ENCODE results near the gene CH25H. TPM values are rescaled to one million over a fixed set of nuclear protein-coding genes. Genes with fewer than 3 reads are reported as not detected.
A peak's percentile ranks its signal among the peaks of the same experiment; 100 is the strongest.

CH25H gene
- 0.88 and 1.0 TPM in 2 replicates for total RNA-seq (2021)
- long read RNA-seq, partial matches to known transcripts = 0 of 1 reads
- long read RNA-seq, other reads (novel, unspliced or antisense) = 0 of 1 reads

GRCh38 chr10:89207181-89207800 is at the start of gene CH25H:
Gene CH25H (minus strand): TSS chr10:89207317. CDS start chr10:89207292, 25 bp downstream.
- Mint-ChIP-seq H3K9me3 (no peaks in the 10 kb centered on the region), H3K27me3 (ENCODE audit: low read depth) (peaks cover 23% of the 10 kb centered on the region), H3K27ac (no peak within 1 kb of the TSS), H3K36me3 (ENCODE audit: insufficient read depth in 1 of 3, low read depth in 3 of 3) (no peaks in the 10 kb centered on the region), H3K4me3 (peak within 1 kb of the TSS; percentile 64 to 81), H3K4me1 (peaks cover 18 to 22% of the 10 kb centered on the region in 2 experiments)
- no peak within 1 kb of the TSS for H3K9ac ChIP-seq (ENCODE audit: extremely low read depth, insufficient read length, low read length)
- peak; percentile 77 for DNase-seq
- no peak within 1 kb of the TSS for H2BK120ac ChIP-seq (ENCODE audit: low read depth, low read length, poor library complexity, severe bottlenecking)
- no peak within 1 kb of the TSS for H2AK5ac ChIP-seq (ENCODE audit: insufficient read length, low read length)
- H3T11ph ChIP-seq (ENCODE audit: low read length) = no peak within 1 kb of the TSS
- H4K91ac ChIP-seq (ENCODE audit: insufficient read length, low read depth, low read length) = no peak within 1 kb of the TSS
- no peaks in the 10 kb centered on the region for H3K79me2 ChIP-seq (ENCODE audit: insufficient read depth, low read length)
- no peak within 1 kb of the TSS for H4K8ac ChIP-seq (replicated peaks; ENCODE audit: insufficient read length, low read depth, low read length)
- TF ChIP-seq, protein P1, sequence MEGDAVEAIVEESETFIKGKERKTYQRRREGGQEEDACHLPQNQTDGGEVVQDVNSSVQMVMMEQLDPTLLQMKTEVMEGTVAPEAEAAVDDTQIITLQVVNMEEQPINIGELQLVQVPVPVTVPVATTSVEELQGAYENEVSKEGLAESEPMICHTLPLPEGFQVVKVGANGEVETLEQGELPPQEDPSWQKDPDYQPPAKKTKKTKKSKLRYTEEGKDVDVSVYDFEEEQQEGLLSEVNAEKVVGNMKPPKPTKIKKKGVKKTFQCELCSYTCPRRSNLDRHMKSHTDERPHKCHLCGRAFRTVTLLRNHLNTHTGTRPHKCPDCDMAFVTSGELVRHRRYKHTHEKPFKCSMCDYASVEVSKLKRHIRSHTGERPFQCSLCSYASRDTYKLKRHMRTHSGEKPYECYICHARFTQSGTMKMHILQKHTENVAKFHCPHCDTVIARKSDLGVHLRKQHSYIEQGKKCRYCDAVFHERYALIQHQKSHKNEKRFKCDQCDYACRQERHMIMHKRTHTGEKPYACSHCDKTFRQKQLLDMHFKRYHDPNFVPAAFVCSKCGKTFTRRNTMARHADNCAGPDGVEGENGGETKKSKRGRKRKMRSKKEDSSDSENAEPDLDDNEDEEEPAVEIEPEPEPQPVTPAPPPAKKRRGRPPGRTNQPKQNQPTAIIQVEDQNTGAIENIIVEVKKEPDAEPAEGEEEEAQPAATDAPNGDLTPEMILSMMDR (conservative IDR thresholded peaks at IDR 0.05) = no peak
- no peaks in the 10 kb centered on the region for H4K20me1 ChIP-seq (ENCODE audit: control insufficient read depth, insufficient read depth, insufficient read length)
- H2BK5ac ChIP-seq (ENCODE audit: insufficient read length, low read length) = no peak within 1 kb of the TSS
- peak within 1 kb of the TSS; percentile 92 for H3K4me2 ChIP-seq (ENCODE audit: insufficient read depth, insufficient read length, low read length)
- H3K14ac ChIP-seq (ENCODE audit: insufficient read depth, low read length) = no peak within 1 kb of the TSS
- peaks cover 22% of the 10 kb centered on the region; the same call in 1 of the 2 replicates for H3K27me3 ChIP-seq (ENCODE audit: insufficient read depth, low read length)
- H4K5ac ChIP-seq (ENCODE audit: insufficient read length, low read depth, low read length) = no peak within 1 kb of the TSS
- H3K23me2 ChIP-seq (ENCODE audit: insufficient read length, low read depth, low read length, poor library complexity, severe bottlenecking) = peaks cover 20% of the 10 kb centered on the region
- peak within 1 kb of the TSS; percentile 5 for H3K18ac ChIP-seq (ENCODE audit: insufficient read length, low read depth, low read length)
- H3K79me1 ChIP-seq (ENCODE audit: insufficient read depth, low read depth, low read length, poor library complexity, severe bottlenecking) = no peaks in the 10 kb centered on the region
- H3K4me1 ChIP-seq (ENCODE audit: insufficient read depth, low read length) = no peaks in the 10 kb centered on the region
- H2BK12ac ChIP-seq (ENCODE audit: insufficient read length, low read depth, low read length) = no peak within 1 kb of the TSS
- H3K9me3 ChIP-seq (ENCODE audit: control insufficient read depth, low read depth, low read length) = no peaks in the 10 kb centered on the region
- H3K27ac ChIP-seq (ENCODE audit: insufficient read length, low read depth, low read length) = no peak within 1 kb of the TSS
- H3K56ac ChIP-seq (ENCODE audit: insufficient read length, low read depth, low read length) = no peak within 1 kb of the TSS
- H2BK15ac ChIP-seq (ENCODE audit: low read depth, low read length) = no peak within 1 kb of the TSS
- WGBS (ENCODE audit: extremely low coverage, insufficient read length, low lambda C conversion rate) = no CpG with 5 or more reads among the region's 28 CpGs
- H2AFZ ChIP-seq (ENCODE audit: low read length) = no peak within 1 kb of the TSS
- H2BK20ac ChIP-seq (ENCODE audit: low read depth, low read length, poor library complexity, severe bottlenecking) = no peak within 1 kb of the TSS
- H3K23ac ChIP-seq (ENCODE audit: insufficient read length, low read depth, low read length) = no peak within 1 kb of the TSS
- no peak within 1 kb of the TSS for H3K4ac ChIP-seq (ENCODE audit: low read depth, low read length)

Data from H9 (cell line).